Liver (tissue), 9 donors: ENCODE measurements around the gene ANKRD10. TPM values are rescaled to one million over a fixed set of nuclear protein-coding genes. Genes with fewer than 3 reads are reported as not detected.

Source experiments
- DNase-seq: peaks from one replicate; pipeline ENCODE4 v3.0.0-alpha.2; 2017; ENCODE audit warnings: low spot score
- H3K27ac ChIP-seq, 2 donors: one replicate each; pipeline ENCODE4 v1.7.0; 2013; ENCODE audit warnings: inconsistent platforms in 2 of 2, low read length in 2 of 2, control low read depth in 1 of 2, low read depth in 1 of 2, mild to moderate bottlenecking in 1 of 2
- H3K27me3 ChIP-seq, 4 donors: one replicate each; pipeline versions ENCODE4 v1.6.1 to v1.7.0; 2013; ENCODE audit warnings: low read length in 3 of 4, inconsistent platforms in 1 of 4, mild to moderate bottlenecking in 1 of 4, moderate library complexity in 1 of 4; ENCODE audit not compliant: control insufficient read depth in 4 of 4, insufficient read depth in 4 of 4
- H3K36me3 ChIP-seq, 4 donors: one replicate each; pipeline versions ENCODE4 v1.6.1 to v1.7.0; 2013; ENCODE audit warnings: low read length in 3 of 4, mild to moderate bottlenecking in 3 of 4, low read depth in 1 of 4, moderate library complexity in 1 of 4; ENCODE audit not compliant: control insufficient read depth in 4 of 4, insufficient read depth in 3 of 4
- H3K4me1 ChIP-seq, 4 donors: one replicate each; pipeline versions ENCODE4 v1.6.1 to v1.7.0; 2013; ENCODE audit warnings: low read length in 3 of 4, mild to moderate bottlenecking in 3 of 4, moderate library complexity in 1 of 4; ENCODE audit not compliant: control insufficient read depth in 4 of 4, insufficient read depth in 4 of 4
- H3K4me3 ChIP-seq, 3 donors: one replicate each; pipeline versions ENCODE4 v1.6.1 to v1.7.0; 2013; ENCODE audit warnings: low read length in 3 of 3, control low read depth in 1 of 3, low read depth in 1 of 3, mild to moderate bottlenecking in 1 of 3
- H3K9ac ChIP-seq, 2 donors: one replicate each; pipeline ENCODE4 v1.7.0; 2013; ENCODE audit warnings: low read length in 2 of 2, mild to moderate bottlenecking in 2 of 2, moderate library complexity in 2 of 2, control low read depth in 1 of 2, low read depth in 1 of 2
- H3K9me3 ChIP-seq, 4 donors: one replicate each; pipeline versions ENCODE4 v1.6.1 to v1.7.0; 2013; ENCODE audit warnings: low read length in 3 of 4; ENCODE audit not compliant: control insufficient read depth in 4 of 4
- FOXA1 ChIP-seq: IDR thresholded peaks from 2 replicates; pipeline ENCODE4 v1.6.1; 2016; ENCODE audit warnings: antibody characterized with exemption
- FOXA2 ChIP-seq: IDR thresholded peaks from 2 replicates; pipeline ENCODE4 v1.6.1; 2016; ENCODE audit warnings: antibody characterized with exemption
- GABPA ChIP-seq, 2 donors: IDR thresholded peaks in 1 of 2; conservative IDR thresholded peaks in 1 of 2; 2 replicates each; pipeline ENCODE4 v1.6.1; 2016; ENCODE audit warnings: antibody characterized with exemption in 2 of 2, mild to moderate bottlenecking in 1 of 2, moderate library complexity in 1 of 2
- NR2F2 ChIP-seq: IDR thresholded peaks from 2 replicates; pipeline ENCODE4 v1.6.1; 2016; ENCODE audit warnings: antibody characterized with exemption
- RAD21 ChIP-seq, 2 donors: IDR thresholded peaks; 2 replicates each; pipeline ENCODE4 v1.6.1; 2016; ENCODE audit warnings: antibody characterized with exemption in 2 of 2, mild to moderate bottlenecking in 2 of 2
- RXRA ChIP-seq, 2 donors: IDR thresholded peaks; 2 replicates each; pipeline ENCODE4 v1.6.1; 2017 to 2018; ENCODE audit warnings: antibody characterized with exemption in 2 of 2, mild to moderate bottlenecking in 1 of 2
- SP1 ChIP-seq: IDR thresholded peaks from 2 replicates; pipeline ENCODE4 v1.6.1; 2018; ENCODE audit warnings: antibody characterized with exemption, mild to moderate bottlenecking
- YY1 ChIP-seq: IDR thresholded peaks from 2 replicates; pipeline ENCODE4 v1.6.1; 2016; ENCODE audit warnings: antibody characterized with exemption, mild to moderate bottlenecking
- WGBS: extraction: QIAGEN DNeasy Blood & Tissue Kit; methylation state at CpG from one replicate; pipeline ENCODE4 v1.1.7; 2013; 5-methylcytosine and 5-hydroxymethylcytosine counted together
- polyA plus RNA-seq, 2 donors: library from polyadenylated mRNA; stranded (reverse) in 1 of 2; unstranded in 1 of 2; fragments of 200-250 nt in 1 of 2; fragments of >200 nt in 1 of 2; fragmentation: Nextera tagmentation in 1 of 2; extraction: Ambion mirVana in 1 of 2; gene quantifications; one replicate each; pipeline versions ENCODE4 v1.2.1 to v1.2.3, GENCODE V29; 2013 to 2015
- total RNA-seq, 2 donors: library from RNA; depleted of rRNA; stranded (reverse); fragments of >200 nt; gene quantifications; one replicate each; pipeline ENCODE4 v1.2.3, GENCODE V29; 2014
- TF ChIP-seq, protein P1 (sequence below): IDR thresholded peaks from 2 replicates; pipeline ENCODE4 v1.6.1; 2016; ENCODE audit warnings: antibody characterized with exemption
- TF ChIP-seq, protein P2 (sequence below): IDR thresholded peaks from 2 replicates; pipeline ENCODE4 v1.6.1; 2016; ENCODE audit warnings: antibody characterized with exemption
- TF ChIP-seq, protein P3 (sequence below): IDR thresholded peaks from 2 replicates; pipeline ENCODE4 v1.6.1; 2016; ENCODE audit warnings: antibody characterized with exemption, mild to moderate bottlenecking
- donor health status: healthy.
- donor health status: healthy.
- donor health status: healthy.
- donor health status: healthy.
- donor health status: healthy.

The ANKRD10 gene
- total and polyA plus RNA-seq, 4 donors = 18.8 to 74.1 (median 52.9) TPM

DNA sequence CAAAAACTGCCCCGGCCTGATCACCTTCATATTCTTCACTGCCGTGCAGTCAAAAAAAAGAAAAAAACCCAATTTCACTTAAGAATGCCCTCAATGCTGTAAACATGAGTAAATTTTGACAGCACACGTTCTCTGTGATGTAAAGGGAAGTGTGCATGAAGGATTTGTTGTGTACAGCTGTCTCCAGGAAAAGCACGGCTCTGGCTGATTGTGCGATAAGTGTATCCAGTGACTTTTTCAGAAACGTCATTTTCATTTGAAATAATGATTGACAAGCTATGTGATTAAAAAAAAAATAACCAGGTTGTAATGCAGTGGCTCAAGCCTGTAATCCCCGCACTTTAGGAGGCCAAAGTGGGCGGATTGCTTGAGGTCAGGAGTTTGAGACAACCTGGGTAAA, 39.6 kb downstream of the ANKRD10 start:
- TF ChIP-seq, protein P1, sequence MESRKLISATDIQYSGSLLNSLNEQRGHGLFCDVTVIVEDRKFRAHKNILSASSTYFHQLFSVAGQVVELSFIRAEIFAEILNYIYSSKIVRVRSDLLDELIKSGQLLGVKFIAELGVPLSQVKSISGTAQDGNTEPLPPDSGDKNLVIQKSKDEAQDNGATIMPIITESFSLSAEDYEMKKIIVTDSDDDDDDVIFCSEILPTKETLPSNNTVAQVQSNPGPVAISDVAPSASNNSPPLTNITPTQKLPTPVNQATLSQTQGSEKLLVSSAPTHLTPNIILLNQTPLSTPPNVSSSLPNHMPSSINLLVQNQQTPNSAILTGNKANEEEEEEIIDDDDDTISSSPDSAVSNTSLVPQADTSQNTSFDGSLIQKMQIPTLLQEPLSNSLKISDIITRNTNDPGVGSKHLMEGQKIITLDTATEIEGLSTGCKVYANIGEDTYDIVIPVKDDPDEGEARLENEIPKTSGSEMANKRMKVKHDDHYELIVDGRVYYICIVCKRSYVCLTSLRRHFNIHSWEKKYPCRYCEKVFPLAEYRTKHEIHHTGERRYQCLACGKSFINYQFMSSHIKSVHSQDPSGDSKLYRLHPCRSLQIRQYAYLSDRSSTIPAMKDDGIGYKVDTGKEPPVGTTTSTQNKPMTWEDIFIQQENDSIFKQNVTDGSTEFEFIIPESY = no peak
- TF ChIP-seq, protein P2, sequence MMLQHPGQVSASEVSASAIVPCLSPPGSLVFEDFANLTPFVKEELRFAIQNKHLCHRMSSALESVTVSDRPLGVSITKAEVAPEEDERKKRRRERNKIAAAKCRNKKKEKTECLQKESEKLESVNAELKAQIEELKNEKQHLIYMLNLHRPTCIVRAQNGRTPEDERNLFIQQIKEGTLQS = no peak
- TF ChIP-seq RAD21 (IDR thresholded peaks at IDR 0.05) (no peak), GABPA (IDR thresholded peaks at IDR 0.05 in 1 of 2, conservative IDR thresholded peaks at IDR 0.05 in 1 of 2) (no peak), FOXA1 (no peak), SP1 (no peak), FOXA2 (no peak), NR2F2 (no peak), YY1 (no peak)
- TF ChIP-seq, protein P3, sequence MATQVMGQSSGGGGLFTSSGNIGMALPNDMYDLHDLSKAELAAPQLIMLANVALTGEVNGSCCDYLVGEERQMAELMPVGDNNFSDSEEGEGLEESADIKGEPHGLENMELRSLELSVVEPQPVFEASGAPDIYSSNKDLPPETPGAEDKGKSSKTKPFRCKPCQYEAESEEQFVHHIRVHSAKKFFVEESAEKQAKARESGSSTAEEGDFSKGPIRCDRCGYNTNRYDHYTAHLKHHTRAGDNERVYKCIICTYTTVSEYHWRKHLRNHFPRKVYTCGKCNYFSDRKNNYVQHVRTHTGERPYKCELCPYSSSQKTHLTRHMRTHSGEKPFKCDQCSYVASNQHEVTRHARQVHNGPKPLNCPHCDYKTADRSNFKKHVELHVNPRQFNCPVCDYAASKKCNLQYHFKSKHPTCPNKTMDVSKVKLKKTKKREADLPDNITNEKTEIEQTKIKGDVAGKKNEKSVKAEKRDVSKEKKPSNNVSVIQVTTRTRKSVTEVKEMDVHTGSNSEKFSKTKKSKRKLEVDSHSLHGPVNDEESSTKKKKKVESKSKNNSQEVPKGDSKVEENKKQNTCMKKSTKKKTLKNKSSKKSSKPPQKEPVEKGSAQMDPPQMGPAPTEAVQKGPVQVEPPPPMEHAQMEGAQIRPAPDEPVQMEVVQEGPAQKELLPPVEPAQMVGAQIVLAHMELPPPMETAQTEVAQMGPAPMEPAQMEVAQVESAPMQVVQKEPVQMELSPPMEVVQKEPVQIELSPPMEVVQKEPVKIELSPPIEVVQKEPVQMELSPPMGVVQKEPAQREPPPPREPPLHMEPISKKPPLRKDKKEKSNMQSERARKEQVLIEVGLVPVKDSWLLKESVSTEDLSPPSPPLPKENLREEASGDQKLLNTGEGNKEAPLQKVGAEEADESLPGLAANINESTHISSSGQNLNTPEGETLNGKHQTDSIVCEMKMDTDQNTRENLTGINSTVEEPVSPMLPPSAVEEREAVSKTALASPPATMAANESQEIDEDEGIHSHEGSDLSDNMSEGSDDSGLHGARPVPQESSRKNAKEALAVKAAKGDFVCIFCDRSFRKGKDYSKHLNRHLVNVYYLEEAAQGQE = no peak
- H3K9ac ChIP-seq = no peak overlapping the region
- peaks cover 0 to 5% (median 2%) of the 10 kb centered on the region in 4 donors for H3K4me1 ChIP-seq
- H3K27ac ChIP-seq = no peak overlapping the region
- peaks cover 0 to 4% (median 1%) of the 10 kb centered on the region in 4 donors for H3K36me3 ChIP-seq
- no peak for DNase-seq
- H3K9me3 ChIP-seq = peaks cover 0 to 3% (median 0%) of the 10 kb centered on the region in 4 donors
- no peaks in the 10 kb centered on the region for H3K27me3 ChIP-seq
- H3K4me3 ChIP-seq = no peak overlapping the region
- 71% methylated on average over 8 of the region's 8 CpGs for WGBS

DNA sequence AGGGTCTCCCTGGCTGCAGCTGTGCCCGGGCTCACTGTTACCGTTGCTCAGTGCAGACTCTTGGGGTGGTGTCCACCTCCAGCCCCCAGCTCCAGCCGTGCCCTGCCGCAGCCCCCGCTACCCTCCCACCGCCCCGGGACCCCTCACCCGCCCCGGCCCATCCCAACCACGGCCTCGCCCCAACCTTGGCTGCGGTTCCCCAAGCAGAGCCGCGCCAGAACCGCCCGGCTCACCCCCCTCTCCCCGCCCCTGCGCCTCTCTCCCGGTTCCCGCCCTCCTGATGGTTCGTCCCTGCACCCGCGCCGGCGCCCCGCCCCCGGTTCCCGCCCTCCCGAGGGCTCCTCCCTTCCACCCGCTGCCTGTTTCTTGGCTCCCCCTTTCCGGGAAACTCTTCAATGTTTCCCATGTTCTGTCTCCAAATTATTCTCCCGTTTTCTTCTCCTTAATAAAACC, 40.3 kb downstream of the ANKRD10 start:
- Histone ChIP-seq H3K9me3 (peaks cover 0 to 3% (median 0%) of the 10 kb centered on the region in 4 donors), H3K27me3 (no peaks in the 10 kb centered on the region), H3K36me3 (peaks cover 0 to 2% (median 1%) of the 10 kb centered on the region in 4 donors), H3K9ac (no peak overlapping the region), H3K27ac (no peak overlapping the region), H3K4me3 (peak overlapping the region in 1 of 3 donors; percentile 32), H3K4me1 (peaks cover 0 to 5% (median 2%) of the 10 kb centered on the region in 4 donors)
- TF ChIP-seq RXRA (IDR thresholded peaks at IDR 0.05) (no peak), RAD21 (IDR thresholded peaks at IDR 0.05) (peak in 1 of 2 donors; percentile 21)
- peak; percentile 79 for DNase-seq
- 2% methylated on average over 32 of the region's 32 CpGs for WGBS
